Mucosa of rectum (tissue), 2 donors: ENCODE data around the gene ZFP69B.
A peak's percentile ranks its signal among the peaks of the same experiment; 100 is the strongest.

Source experiments
- H3K27ac ChIP-seq, 2 donors: one replicate each; pipeline ENCODE4 v1.7.0; 2013; ENCODE audit warnings: inconsistent platforms in 2 of 2, low read depth in 2 of 2, low read length in 2 of 2
- H3K27me3 ChIP-seq, 2 donors: one replicate each; pipeline ENCODE4 v1.7.0; 2013; ENCODE audit warnings: low read length in 2 of 2; ENCODE audit not compliant: control insufficient read depth in 2 of 2, insufficient read depth in 2 of 2
- H3K36me3 ChIP-seq, 2 donors: one replicate each; pipeline ENCODE4 v1.7.0; 2013; ENCODE audit warnings: low read length in 2 of 2; ENCODE audit not compliant: control insufficient read depth in 2 of 2, insufficient read depth in 2 of 2
- H3K4me1 ChIP-seq, 2 donors: one replicate each; pipeline ENCODE4 v1.7.0; 2013; ENCODE audit warnings: low read length in 2 of 2, mild to moderate bottlenecking in 1 of 2; ENCODE audit not compliant: control insufficient read depth in 2 of 2, insufficient read depth in 2 of 2
- H3K4me3 ChIP-seq, 2 donors: one replicate each; pipeline ENCODE4 v1.7.0; 2013; ENCODE audit warnings: low read length in 2 of 2
- H3K9ac ChIP-seq, 2 donors: one replicate each; pipeline ENCODE4 v1.7.0; 2013; ENCODE audit warnings: low read length in 2 of 2, low read depth in 1 of 2, mild to moderate bottlenecking in 1 of 2
- H3K9me3 ChIP-seq, 2 donors: one replicate each; pipeline ENCODE4 v1.7.0; 2013; ENCODE audit warnings: low read length in 2 of 2; ENCODE audit not compliant: control insufficient read depth in 2 of 2
- donor health status: healthy.
- donor health status: Normal muscosa, but diverticular disease.

Gene ZFP69B

GRCh38 chr1:40414331-40414730, 35.9 kb upstream of the ZFP69B start:
- H3K4me3 ChIP-seq = no peak overlapping the region
- H3K9ac ChIP-seq = no peak overlapping the region
- no peaks in the 10 kb centered on the region for H3K4me1 ChIP-seq
- no peak overlapping the region for H3K27ac ChIP-seq
- H3K27me3 ChIP-seq = no peaks in the 10 kb centered on the region
- H3K36me3 ChIP-seq = peaks cover 46 to 73% of the 10 kb centered on the region in 2 donors
- H3K9me3 ChIP-seq = no peaks in the 10 kb centered on the region

GRCh38 chr1:40416709-40417108, 33.6 kb upstream of the ZFP69B start:
- H3K27me3 ChIP-seq = no peaks in the 10 kb centered on the region
- H3K9ac ChIP-seq = no peak overlapping the region
- H3K36me3 ChIP-seq = peaks cover 45 to 63% of the 10 kb centered on the region in 2 donors
- H3K9me3 ChIP-seq = no peaks in the 10 kb centered on the region
- H3K4me3 ChIP-seq = no peak overlapping the region
- no peak overlapping the region for H3K27ac ChIP-seq
- H3K4me1 ChIP-seq = no peaks in the 10 kb centered on the region

- H3K9ac ChIP-seq = no peak overlapping the region
Measured at GRCh38 chr1:40421431-40422384, 28.6 kb upstream of the ZFP69B start.

GRCh38 chr1:40422630-40423263, 27.5 kb upstream of the ZFP69B start:
- H3K4me1 ChIP-seq = no peaks in the 10 kb centered on the region
- no peak overlapping the region for H3K9ac ChIP-seq
- no peaks in the 10 kb centered on the region for H3K27me3 ChIP-seq
- no peak overlapping the region for H3K27ac ChIP-seq
- H3K4me3 ChIP-seq = no peak overlapping the region
- no peaks in the 10 kb centered on the region for H3K9me3 ChIP-seq
- H3K36me3 ChIP-seq = peaks cover 22 to 31% of the 10 kb centered on the region in 2 donors

More at GRCh38 chr1:40421431-40422384, 28.6 kb upstream of the ZFP69B start:
- Histone ChIP-seq H3K36me3 (peaks cover 30 to 41% of the 10 kb centered on the region in 2 donors), H3K9me3 (no peaks in the 10 kb centered on the region), H3K4me3 (no peak overlapping the region), H3K4me1 (no peaks in the 10 kb centered on the region), H3K27ac (no peak overlapping the region), H3K27me3 (no peaks in the 10 kb centered on the region)

- Histone ChIP-seq H3K4me3 (no peak overlapping the region), H3K9ac (no peak overlapping the region), H3K27me3 (no peaks in the 10 kb centered on the region), H3K4me1 (no peaks in the 10 kb centered on the region), H3K36me3 (peaks cover 22 to 28% of the 10 kb centered on the region in 2 donors), H3K9me3 (no peaks in the 10 kb centered on the region), H3K27ac (peak overlapping the region in 1 of 2 donors; percentile 22)
Measured at GRCh38 chr1:40423264-40423642, 27.0 kb upstream of the ZFP69B start.

- no peaks in the 10 kb centered on the region for H3K27me3 ChIP-seq
- H3K36me3 ChIP-seq = peaks cover 19 to 20% of the 10 kb centered on the region in 2 donors
- H3K4me3 ChIP-seq = no peak overlapping the region
- H3K9me3 ChIP-seq = no peaks in the 10 kb centered on the region
- no peak overlapping the region for H3K9ac ChIP-seq
- no peaks in the 10 kb centered on the region for H3K4me1 ChIP-seq
- no peak overlapping the region for H3K27ac ChIP-seq
Measured at GRCh38 chr1:40423951-40424618, 26.2 kb upstream of the ZFP69B start.

GRCh38 chr1:40425198-40425597, 25.1 kb upstream of the ZFP69B start:
- Histone ChIP-seq H3K36me3 (peaks cover 16 to 19% of the 10 kb centered on the region in 2 donors), H3K4me3 (no peak overlapping the region), H3K4me1 (no peaks in the 10 kb centered on the region), H3K9me3 (no peaks in the 10 kb centered on the region), H3K27ac (no peak overlapping the region), H3K27me3 (no peaks in the 10 kb centered on the region), H3K9ac (no peak overlapping the region)

- no peak overlapping the region for H3K4me3 ChIP-seq
- no peak overlapping the region for H3K9ac ChIP-seq
- H3K27ac ChIP-seq = no peak overlapping the region
- H3K9me3 ChIP-seq = no peaks in the 10 kb centered on the region
- no peaks in the 10 kb centered on the region for H3K4me1 ChIP-seq
- H3K27me3 ChIP-seq = no peaks in the 10 kb centered on the region
- no peaks in the 10 kb centered on the region for H3K36me3 ChIP-seq
Measured at GRCh38 chr1:40431385-40431784, 18.9 kb upstream of the ZFP69B start.

GRCh38 chr1:40432644-40433390, 17.5 kb upstream of the ZFP69B start:
- Histone ChIP-seq H3K27ac (no peak overlapping the region), H3K4me3 (no peak overlapping the region), H3K4me1 (no peaks in the 10 kb centered on the region), H3K9me3 (no peaks in the 10 kb centered on the region), H3K27me3 (no peaks in the 10 kb centered on the region), H3K36me3 (no peaks in the 10 kb centered on the region), H3K9ac (no peak overlapping the region)
